MM.1S (cell line): ENCODE measurements around the gene EMP2.
A peak's percentile ranks its signal among the peaks of the same experiment; 100 is the strongest.

ENCODE experiments used
- DNase-seq: peaks from one replicate; pipeline ENCODE4 v3.0.0-alpha.2; 2015
- H2AFZ ChIP-seq: fragments of 300-600 bp; sonication (generic); 2 replicates; pipeline ENCODE4 v1.6.0; 2016; ENCODE audit warnings: antibody characterized with exemption, low read length
- H3F3A ChIP-seq: fragments of 300-600 bp; sonication (generic); 2 replicates; pipeline ENCODE4 v1.6.1; 2016; ENCODE audit warnings: mild to moderate bottlenecking, antibody characterized with exemption, low read length, moderate library complexity, mixed read lengths; ENCODE audit not compliant: insufficient read depth
- H3K27ac ChIP-seq: fragments of 300-600 bp; sonication (generic); 2 replicates; pipeline ENCODE4 v1.5.1; 2016; ENCODE audit warnings: mild to moderate bottlenecking, low read length
- H3K27me3 ChIP-seq: fragments of 300-600 bp; sonication (generic); replicated peaks from 2 replicates; pipeline ENCODE4 v1.6.0; 2016; ENCODE audit warnings: low read length; ENCODE audit not compliant: insufficient read depth
- H3K36me3 ChIP-seq: fragments of 300-600 bp; sonication (generic); replicated peaks from 2 replicates; pipeline ENCODE4 v1.6.1; 2016; ENCODE audit warnings: mild to moderate bottlenecking, low read length, mixed read lengths; ENCODE audit not compliant: insufficient read depth
- H3K4me1 ChIP-seq: fragments of 300-600 bp; sonication (generic); 2 replicates; pipeline ENCODE4 v1.6.1; 2016; ENCODE audit warnings: low read length, mixed read lengths
- H3K4me2 ChIP-seq: fragments of 300-600 bp; sonication (generic); 2 replicates; pipeline ENCODE4 v1.6.0; 2016; ENCODE audit warnings: low read depth, low read length
- H3K4me3 ChIP-seq: fragments of 300-600 bp; sonication (generic); 2 replicates; pipeline ENCODE4 v1.5.1; 2016; ENCODE audit warnings: low read length, mixed read lengths
- H3K79me2 ChIP-seq: fragments of 300-600 bp; sonication (generic); 2 replicates; pipeline ENCODE4 v1.6.1; 2016; ENCODE audit warnings: mixed run types, low read length, mixed read lengths
- H3K9ac ChIP-seq: fragments of 300-600 bp; sonication (generic); 2 replicates; pipeline ENCODE4 v1.6.1; 2016; ENCODE audit warnings: low read length, mixed read lengths
- H3K9me2 ChIP-seq: fragments of 300-600 bp; sonication (generic); replicated peaks from 2 replicates; pipeline ENCODE4 v1.6.1; 2016; ENCODE audit warnings: mild to moderate bottlenecking, low read length, mixed read lengths; ENCODE audit not compliant: insufficient read depth
- H3K9me3 ChIP-seq: fragments of 300-600 bp; sonication (generic); replicated peaks from 2 replicates; pipeline ENCODE4 v1.6.1; 2016; ENCODE audit warnings: mild to moderate bottlenecking, low read length, mixed read lengths; ENCODE audit not compliant: insufficient read depth
- H4K20me1 ChIP-seq: fragments of 300-600 bp; sonication (generic); 2 replicates; pipeline ENCODE4 v1.6.1; 2016; ENCODE audit warnings: mild to moderate bottlenecking, low read length, moderate library complexity, mixed read lengths; ENCODE audit not compliant: insufficient read depth
- EZH2 ChIP-seq: fragments of 300-600 bp; sonication (generic); optimal IDR thresholded peaks from 2 replicates; pipeline ENCODE3; 2017; ENCODE audit warnings: low read depth, mild to moderate bottlenecking, antibody characterized with exemption, low read length, mixed read lengths
- EZH2phosphoT487 ChIP-seq: fragments of 300-600 bp; sonication (generic); IDR thresholded peaks from 2 replicates; pipeline ENCODE4 v1.6.1; 2018; ENCODE audit warnings: antibody characterized with exemption, low read length
- TF ChIP-seq, protein P1 (sequence below): fragments of 300-600 bp; sonication (generic); IDR thresholded peaks from 2 replicates; pipeline ENCODE4 v1.5.1; 2016; ENCODE audit warnings: antibody characterized with exemption, low read length, mixed read lengths

The EMP2 gene

DNA sequence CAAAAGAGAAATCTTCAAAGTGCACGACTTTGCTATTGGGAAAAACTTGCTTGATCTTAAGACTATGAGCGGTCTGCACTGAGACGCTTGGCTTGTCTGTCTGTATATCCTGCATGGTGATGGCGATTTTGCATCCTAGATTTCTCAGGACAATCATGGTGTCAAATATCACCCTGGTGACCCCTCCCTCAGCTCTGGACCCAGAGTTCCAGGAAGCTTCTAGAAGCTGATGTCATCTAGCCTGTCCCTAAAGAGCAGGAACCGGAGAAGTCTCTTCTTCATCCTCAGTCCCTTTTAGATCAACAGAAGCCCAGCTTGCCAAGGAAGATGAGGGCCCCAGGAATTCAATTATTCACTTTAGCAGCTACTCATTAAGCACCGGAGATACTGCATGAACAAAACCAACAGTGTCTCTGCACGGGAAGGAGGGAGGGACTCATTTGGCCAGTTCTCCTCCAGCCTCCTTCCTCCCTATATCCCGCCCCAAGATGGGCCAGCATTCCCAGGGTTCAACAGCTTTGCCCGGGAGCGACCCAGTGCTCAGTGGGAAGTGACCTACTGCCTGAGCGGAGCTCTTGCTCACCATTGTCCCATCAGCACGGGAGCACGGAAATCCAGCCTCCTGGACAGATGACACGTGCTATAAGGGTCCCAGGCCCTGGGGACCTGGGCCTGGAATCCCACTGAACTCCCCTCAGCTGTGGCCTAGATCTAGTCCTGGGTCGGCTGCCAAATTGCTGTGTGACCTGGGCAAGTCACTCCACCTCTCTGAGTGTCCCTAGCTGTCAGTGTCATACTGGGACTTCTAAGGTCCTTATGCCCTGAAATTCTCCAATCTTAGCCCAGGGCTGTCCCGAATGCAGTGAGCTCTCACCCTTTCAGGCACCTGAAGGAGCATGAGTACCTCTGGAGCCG lies 3.8 kb downstream of the EMP2 start:
- Histone ChIP-seq H3K4me2 (peak overlapping the region; percentile 43; the same call in 1 of the 2 replicates), H3K36me3 (no peaks in the 10 kb centered on the region), H3K79me2 (peaks cover 24% of the 10 kb centered on the region), H3K9me3 (no peaks in the 10 kb centered on the region), H3F3A (0 out of 2 replicates have a peak, but pooled peaks cover 9% of the 10 kb centered on the region), H4K20me1 (no peaks in the 10 kb centered on the region), H3K9ac (no peak overlapping the region), H3K9me2 (no peaks in the 10 kb centered on the region), H3K27ac (no peak overlapping the region), H3K4me3 (no peak overlapping the region), H3K27me3 (peaks cover 4% of the 10 kb centered on the region; the same call in 1 of the 2 replicates), H2AFZ (no peak overlapping the region), H3K4me1 (peaks cover 16% of the 10 kb centered on the region)
- DNase-seq: no peak
- TF ChIP-seq EZH2: no peak
- TF ChIP-seq, protein P1, sequence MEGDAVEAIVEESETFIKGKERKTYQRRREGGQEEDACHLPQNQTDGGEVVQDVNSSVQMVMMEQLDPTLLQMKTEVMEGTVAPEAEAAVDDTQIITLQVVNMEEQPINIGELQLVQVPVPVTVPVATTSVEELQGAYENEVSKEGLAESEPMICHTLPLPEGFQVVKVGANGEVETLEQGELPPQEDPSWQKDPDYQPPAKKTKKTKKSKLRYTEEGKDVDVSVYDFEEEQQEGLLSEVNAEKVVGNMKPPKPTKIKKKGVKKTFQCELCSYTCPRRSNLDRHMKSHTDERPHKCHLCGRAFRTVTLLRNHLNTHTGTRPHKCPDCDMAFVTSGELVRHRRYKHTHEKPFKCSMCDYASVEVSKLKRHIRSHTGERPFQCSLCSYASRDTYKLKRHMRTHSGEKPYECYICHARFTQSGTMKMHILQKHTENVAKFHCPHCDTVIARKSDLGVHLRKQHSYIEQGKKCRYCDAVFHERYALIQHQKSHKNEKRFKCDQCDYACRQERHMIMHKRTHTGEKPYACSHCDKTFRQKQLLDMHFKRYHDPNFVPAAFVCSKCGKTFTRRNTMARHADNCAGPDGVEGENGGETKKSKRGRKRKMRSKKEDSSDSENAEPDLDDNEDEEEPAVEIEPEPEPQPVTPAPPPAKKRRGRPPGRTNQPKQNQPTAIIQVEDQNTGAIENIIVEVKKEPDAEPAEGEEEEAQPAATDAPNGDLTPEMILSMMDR: 0 out of 2 replicates have a peak, but pooled peaks have one; percentile 2

GRCh38 chr16:10575506-10576130 lies 4.8 kb downstream of the EMP2 start:
- Histone ChIP-seq H3K4me2 (no peak overlapping the region), H3K27me3 (no peaks in the 10 kb centered on the region), H3K9me2 (no peaks in the 10 kb centered on the region), H3K79me2 (peaks cover 24% of the 10 kb centered on the region), H3K4me1 (peaks cover 16% of the 10 kb centered on the region), H3K9ac (no peak overlapping the region), H3K36me3 (no peaks in the 10 kb centered on the region), H3K9me3 (no peaks in the 10 kb centered on the region), H3F3A (0 out of 2 replicates have a peak, but pooled peaks cover 3% of the 10 kb centered on the region), H3K4me3 (no peak overlapping the region), H3K27ac (no peak overlapping the region), H2AFZ (no peak overlapping the region), H4K20me1 (no peaks in the 10 kb centered on the region)
- DNase-seq: no peak
- TF ChIP-seq EZH2: no peak
- TF ChIP-seq, protein P1: no peak
- no peak for TF ChIP-seq EZH2phosphoT487

GRCh38 chr16:10572611-10573010 lies 7.8 kb downstream of the EMP2 start:
- Histone ChIP-seq H3K4me1 (peaks cover 12% of the 10 kb centered on the region), H3K9ac (no peak overlapping the region), H3K27ac (no peak overlapping the region), H4K20me1 (no peaks in the 10 kb centered on the region), H2AFZ (no peak overlapping the region), H3F3A (0 out of 2 replicates have a peak, but pooled peaks cover 3% of the 10 kb centered on the region), H3K9me2 (no peaks in the 10 kb centered on the region), H3K4me3 (no peak overlapping the region), H3K9me3 (no peaks in the 10 kb centered on the region), H3K4me2 (no peak overlapping the region), H3K36me3 (no peaks in the 10 kb centered on the region), H3K79me2 (peaks cover 14% of the 10 kb centered on the region), H3K27me3 (no peaks in the 10 kb centered on the region)
- TF ChIP-seq EZH2phosphoT487: no peak
- no peak for TF ChIP-seq EZH2
- TF ChIP-seq, protein P1: no peak
- no peak for DNase-seq
